ENCODE measurements around the gene ZNF280A.

ZNF280A gene

DNA sequence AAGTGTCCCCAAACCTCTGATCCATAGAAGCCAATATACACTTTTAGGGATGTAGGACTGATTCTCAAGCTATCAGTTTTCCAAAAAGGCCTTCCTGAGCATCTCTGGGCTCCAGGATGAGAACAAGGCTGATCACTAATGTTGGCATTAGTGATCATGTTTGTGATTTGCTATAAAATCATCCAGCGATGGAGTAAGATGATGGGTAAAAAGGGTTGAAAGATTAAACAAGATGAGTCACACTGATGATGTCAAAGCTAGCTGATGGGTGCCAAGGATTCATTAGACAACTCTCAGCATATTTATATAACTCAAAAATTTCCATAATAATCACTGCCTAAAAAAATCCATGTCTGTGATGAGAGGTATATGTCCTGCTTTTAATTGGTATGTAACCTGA is 54.3 kb downstream of the ZNF280A start:
- no peak for DNase-seq

GRCh38 chr22:22465094-22465602 is 54.9 kb downstream of the ZNF280A start:
- no peak for DNase-seq

DNA sequence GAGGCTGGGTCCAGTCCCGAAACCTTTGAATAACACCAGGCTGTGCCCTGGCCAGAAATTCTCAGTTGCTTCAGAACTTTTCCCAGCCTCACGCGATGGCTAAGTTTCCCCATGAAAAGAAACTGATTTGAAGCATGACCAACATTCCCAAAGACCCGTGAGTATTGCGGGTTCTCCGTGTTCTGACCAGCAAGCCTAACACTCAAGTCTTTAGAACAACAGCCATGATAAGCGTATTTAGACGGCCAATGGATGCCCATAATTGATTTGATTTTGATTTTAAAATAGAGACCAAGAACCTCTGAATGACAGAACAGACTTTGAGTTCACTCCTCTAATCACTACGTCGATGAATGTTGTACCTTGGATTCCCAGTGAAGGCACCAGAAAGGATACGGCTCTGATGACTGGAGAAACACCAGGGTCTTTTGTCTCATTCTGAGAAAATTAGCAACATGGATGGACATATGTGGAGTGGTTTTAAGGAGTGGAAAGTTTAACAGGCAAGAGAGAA is 55.5 kb downstream of the ZNF280A start:
- no peak for DNase-seq

GRCh38 chr22:22463855-22464540 is 56.1 kb downstream of the ZNF280A start:
- peak; percentile 88 for DNase-seq
